Tibial nerve (tissue), 3 donors: ENCODE measurements around the gene PTDSS2.

Experiments
- CTCF ChIP-seq, 5 experiments: fragments of 200-600 bp in 3 of 5; fragments of 450-650 bp in 2 of 5; sonication (generic) in 3 of 5; IDR thresholded peaks; one replicate each; pipeline ENCODE4 v1.5.1; 2016 to 2019; ENCODE audit warnings: antibody characterized with exemption in 5 of 5, mild to moderate bottlenecking in 3 of 5, moderate library complexity in 2 of 5
- POLR2A ChIP-seq, 2 donors: fragments of 450-650 bp; IDR thresholded peaks; one replicate each; pipeline ENCODE4 v1.6.1; 2017; ENCODE audit warnings: antibody characterized with exemption in 2 of 2, mild to moderate bottlenecking in 2 of 2, moderate library complexity in 2 of 2

GRCh38 chr11:433641-434040 lies 16.4 kb upstream of the PTDSS2 start:
- TF ChIP-seq CTCF (IDR thresholded peaks at IDR 0.05) (no peak), POLR2A (IDR thresholded peaks at IDR 0.05) (no peak)
